NCI-H226 (cell line): ENCODE data around the gene INAFM2.
A peak's percentile ranks its signal among the peaks of the same experiment; 100 is the strongest.

Source experiments
- DNase-seq: peaks from one replicate; pipeline ENCODE4 v3.0.0-alpha.2; 2015

Gene INAFM2

DNA sequence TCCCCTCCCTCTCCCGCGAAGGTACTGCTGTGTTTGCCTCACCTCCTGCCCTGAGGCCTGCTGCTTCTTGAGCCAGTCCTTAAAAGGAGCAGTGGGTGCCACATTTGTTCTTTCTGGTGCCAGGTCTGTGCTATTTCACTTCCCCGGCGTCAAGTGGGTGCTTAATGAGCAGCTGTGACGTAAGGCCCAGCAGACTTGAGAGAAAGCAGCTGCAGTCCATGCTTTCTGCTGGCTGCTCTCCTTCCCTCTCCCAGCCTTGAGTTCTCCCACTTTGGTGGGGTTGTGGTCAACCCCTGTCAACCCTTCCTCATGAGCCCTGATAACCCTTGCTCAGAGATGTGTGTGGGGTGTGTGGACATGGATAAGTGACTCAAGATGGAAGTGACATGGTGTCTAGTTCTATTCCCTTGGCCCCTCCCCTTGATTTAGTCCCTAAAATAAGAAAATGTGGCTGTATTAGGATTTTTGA, 6.9 kb downstream of the INAFM2 start:
- DNase-seq: no peak

DNA sequence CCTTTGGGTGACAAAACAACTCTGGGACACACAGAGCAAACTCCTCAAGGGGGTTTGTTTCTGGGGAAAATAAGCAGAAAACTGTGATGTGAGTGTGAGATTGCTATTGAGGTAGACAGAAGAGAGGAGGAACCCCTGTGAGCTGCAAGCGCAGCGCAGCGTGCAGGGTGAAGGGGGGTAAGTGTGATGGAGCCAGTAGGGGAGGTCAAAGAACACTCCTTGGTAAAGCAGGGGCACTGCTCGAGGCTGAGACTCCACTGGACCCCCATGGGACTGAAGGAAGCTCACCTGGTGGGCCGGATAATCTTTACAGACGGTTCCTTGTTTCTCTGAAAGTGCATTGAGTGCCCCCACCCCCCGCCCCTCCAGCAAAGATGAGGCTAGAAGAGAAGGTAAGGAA, 7.5 kb downstream of the INAFM2 start:
- DNase-seq: no peak

DNA sequence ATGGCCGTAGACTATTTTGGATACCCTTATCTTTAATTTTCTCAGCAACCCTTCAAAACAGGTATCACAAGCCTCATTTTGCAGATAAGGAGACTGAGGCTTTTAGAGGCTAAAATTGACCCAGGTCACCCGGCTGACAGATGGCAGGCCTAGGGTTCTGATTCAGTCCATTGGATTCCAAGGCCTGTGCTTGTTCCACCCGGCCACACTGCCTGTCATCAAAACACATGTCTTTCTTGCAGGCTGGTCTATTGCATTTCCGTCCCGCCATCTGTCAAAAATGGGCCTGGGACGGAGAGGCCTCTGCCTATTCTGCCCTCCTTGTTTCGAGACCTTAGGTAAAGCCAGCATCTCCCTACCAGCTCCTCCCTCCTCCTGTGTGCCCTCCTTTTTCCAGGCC, 8.1 kb downstream of the INAFM2 start:
- DNase-seq: no peak

DNA sequence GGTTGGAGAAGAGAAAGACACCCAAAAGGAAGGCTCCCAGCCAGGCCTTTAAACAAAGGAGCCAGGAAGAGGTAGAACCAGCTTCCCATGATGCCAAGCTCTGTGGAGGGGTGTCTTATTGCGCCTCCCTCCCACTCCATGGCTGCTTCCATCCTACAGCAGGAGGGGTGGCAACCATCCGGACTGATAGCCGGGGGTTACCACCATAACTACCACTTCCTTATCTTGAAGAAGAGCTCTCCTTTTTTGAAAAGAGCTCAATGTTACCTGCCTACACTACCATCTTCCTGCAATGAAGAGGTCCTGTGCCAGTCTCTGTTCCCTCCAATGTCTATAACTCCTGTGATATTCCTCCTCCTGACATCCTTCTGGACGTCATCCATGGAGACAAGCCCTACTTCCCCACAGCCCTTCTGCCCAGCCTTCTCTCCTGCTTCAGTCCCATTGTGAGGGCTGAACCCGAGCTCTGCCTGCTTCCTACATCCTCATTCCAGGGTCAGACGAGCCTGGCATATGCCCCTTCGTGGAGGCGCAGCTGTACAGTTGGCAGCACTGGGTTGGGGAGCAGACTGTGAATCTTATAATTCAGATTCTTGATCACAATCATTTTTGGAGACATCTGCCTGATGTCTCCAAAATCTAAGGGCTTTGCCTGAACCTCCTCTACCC, 8.8 kb downstream of the INAFM2 start:
- no peak for DNase-seq

DNA sequence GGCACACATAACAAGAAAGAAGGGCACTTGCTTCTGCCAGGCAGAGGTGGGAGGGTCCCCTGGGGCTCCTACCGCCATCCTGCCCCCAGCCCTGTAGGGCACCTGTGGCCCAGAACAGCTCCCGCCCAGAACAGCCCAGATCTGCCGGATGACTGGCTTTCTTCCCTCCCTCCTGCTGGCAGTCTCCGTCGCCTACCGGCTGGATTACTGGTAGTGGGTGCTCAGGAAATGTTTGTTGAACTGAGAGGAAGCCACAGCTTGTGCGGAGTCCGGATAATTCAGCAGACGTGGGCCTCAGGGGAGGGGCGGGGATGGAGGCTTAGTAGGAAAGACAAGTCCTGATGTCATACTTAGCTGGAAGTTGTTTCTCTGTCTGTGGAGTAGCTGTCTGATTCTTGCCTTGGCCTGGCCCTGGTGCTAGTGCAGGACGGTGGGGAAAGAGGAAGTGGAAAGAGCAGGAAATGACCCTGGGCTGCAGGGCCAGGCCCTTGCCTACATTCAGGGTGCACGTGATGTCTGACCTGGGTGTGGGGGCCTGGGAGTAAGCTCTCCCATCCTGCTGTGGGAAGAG, 10.5 kb downstream of the INAFM2 start:
- DNase-seq: no peak

DNA sequence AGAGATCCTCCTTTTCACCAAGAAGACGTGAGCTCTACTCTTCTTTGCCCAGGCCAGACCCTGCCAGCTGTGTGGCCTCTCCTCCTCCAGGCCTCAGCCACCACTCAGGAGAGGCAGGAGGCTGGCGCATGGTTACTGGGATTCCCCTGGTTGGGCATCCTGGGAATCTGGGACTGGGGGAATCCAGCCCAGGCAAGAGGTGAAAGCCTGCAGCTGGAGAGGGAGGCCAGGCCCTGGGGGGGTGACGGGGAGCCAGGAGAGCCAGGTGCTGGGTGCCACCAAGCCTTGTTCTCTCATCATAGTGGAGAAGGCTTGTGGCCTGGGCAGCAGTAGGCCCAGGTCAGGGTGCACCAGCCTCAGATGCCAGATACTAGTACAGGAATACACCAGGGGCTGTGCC, 11.0 kb downstream of the INAFM2 start:
- no peak for DNase-seq

DNA sequence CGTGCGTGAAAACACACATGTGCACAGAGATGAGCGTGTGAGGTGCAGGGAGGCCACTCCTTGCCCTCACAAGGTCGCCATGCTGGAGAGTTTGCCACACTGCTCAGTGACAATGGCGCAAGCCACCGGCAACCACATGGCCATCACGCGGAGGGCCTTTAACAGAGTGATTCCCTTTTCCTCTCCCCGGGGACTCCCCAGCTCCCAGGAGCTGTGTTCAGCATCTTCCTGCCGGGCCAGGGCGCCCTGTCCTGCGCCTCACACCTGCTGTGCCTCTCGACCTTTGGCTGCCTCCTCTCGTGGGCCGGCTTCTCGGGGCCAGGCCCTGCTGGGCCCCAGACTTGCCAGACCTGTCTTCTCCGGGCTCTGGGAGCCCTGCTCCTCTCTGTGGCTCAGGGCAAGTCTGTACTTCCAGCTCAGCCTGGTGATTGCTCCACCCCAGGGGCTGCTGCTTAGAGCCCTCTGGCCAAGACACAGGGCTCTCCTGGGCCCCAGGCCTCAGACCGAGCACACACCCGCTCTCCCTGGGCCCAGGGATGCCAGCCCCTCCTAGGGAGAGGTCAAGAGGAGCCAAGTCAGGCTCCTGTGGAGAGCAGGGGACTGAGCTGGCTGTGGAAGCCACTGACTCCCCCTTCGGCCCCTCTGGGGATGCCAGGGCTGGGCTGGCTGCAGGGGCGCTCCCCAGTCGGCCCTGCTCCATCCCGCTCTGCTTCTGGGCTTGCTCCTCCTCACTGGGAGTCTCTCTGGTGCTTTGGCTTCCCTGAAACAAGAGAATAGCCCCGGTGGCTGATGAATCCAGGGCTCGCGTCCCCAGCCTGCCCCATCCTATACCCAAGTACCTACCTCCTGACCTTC, 11.7 kb downstream of the INAFM2 start:
- no peak for DNase-seq

DNA sequence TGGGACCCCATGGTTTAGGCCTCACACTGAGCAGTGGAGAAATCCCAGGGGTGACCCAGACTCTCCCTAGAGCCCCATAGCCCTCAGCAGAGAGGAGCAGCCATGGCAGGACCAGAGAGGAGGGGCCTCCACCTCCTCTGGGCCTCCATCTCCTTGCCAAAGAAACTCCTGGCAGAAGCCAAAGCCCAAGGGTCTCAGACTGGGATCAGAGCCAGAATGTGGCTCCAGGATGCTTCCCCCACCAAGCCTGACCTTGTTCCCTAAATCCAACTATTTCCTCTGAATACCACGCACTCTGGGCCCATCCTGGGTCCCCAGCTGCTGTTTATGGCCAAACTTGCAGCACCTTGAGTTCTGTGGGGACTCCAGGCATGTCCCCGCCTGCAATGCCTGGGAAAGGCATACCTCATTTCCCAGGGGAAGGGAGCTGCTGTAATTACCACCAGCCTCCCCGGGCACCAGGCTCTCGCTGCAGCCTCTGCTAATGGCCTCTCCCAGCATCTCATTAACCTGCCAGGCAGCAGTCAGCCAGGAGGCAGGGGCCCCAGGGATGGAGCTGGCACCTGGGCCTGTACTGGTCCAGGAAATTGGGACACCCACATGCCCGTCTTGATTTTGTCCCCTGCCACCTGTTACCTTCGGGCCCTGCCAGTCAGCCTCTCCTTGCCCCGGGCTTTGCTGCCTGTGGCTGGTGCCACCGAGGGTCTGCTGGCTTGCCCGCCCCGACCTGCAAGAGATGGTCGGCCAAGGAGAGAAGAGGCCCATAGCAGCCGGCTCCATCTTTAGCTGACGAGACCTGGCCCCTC, 12.6 kb downstream of the INAFM2 start:
- DNase-seq: no peak

DNA sequence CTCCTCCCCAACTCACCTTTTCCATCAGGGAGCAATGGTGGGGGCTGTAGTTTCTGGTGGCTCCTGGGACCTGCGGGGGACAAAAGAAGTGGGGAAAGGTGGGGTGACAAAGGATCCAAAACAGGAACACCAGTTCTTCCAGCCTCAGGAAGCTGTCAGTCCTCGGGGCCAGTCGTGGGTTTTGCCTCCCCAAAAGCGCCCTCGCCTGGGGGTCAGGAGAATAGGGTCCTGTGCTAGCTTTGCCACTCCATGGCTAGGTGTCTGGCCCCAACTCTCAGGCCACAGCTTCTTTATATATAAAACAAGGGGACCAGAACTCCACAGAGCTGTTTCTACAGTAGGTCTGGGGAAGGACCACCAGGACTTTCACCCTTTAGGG, 13.2 kb downstream of the INAFM2 start:
- no peak for DNase-seq

DNA sequence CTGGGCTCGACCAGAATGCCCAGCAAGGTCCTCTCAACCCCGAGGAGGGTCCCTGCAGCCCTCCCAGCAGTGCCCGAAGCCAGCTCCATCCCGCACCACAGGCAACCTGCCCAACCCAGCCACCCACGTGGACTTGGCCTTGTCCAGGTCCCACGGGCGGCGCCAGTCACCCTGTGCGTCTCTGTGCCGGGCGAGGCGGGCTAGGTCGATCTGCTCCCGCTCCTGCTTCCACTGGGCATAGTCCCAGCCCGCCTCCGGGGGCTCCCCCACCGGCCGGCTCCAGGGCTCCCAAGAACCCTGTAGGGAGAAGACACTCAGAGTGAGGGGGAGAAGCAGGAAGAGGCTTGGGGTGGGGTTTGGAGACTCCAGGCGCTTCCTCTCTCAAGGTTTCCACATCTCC, 14.1 kb downstream of the INAFM2 start:
- DNase-seq: no peak

DNA sequence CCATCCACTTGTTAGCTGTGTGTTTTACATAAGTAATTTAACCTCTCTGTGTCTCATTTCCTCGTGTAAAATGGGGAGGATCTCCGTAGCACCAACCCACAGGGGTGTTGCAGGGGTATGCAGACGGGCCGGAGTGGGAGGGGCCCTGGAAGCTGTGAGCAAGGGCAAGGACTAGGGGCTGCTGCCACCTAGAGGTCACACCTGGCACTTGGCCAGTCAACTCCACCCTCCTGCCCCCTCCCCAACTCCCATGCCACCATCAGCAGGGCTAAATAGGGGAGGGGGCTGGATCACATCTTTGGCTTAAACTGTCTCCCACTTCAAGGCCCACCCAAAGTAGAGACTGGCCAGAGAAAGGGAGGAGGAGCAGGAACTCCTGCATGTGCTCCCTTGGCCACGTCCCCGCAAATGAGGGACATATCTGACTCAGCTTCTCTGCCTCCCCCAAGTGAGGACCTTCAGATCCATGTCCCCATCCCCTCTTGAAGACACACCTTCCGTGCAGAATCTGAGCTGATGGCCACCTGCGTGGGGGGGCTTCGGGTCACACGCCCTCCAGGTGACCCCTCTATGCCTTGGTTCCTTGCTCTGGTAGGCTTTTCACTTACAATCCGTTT, 14.7 kb downstream of the INAFM2 start:
- no peak for DNase-seq

DNA sequence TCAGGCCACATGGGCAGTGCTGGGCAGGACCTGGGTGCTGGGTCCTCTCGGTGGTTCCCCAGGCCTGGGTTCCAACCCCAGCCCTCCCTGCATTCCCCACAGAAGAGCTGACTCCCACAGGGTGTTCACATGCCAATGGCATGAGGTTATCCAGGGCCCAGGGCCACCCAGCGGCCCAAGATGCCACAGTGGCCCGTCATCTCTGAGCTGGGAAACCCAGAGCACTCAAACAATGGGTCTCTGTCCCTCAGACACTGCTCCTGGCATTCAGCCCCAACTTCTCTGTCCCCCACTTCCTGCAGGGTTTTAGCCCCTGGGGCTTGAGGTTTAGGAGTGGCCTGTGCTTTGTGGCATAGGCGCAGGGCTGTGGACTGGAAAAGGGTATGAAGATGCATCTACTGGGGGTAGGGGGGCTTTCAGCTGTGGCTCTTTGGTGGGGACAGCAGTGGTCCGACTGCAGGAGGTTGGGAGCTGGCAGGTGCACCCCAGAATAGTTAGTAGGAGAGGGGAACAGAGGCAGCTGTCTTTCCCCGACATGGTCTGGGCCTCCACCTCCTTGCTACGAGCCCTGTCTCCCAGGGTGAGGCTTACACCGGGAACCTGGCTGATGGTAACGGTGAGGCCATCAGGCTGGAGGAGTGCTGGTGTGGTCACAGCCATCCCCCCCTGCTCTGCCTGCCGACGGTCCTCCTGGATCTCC, 15.6 kb downstream of the INAFM2 start:
- DNase-seq: peak; percentile 82

DNA sequence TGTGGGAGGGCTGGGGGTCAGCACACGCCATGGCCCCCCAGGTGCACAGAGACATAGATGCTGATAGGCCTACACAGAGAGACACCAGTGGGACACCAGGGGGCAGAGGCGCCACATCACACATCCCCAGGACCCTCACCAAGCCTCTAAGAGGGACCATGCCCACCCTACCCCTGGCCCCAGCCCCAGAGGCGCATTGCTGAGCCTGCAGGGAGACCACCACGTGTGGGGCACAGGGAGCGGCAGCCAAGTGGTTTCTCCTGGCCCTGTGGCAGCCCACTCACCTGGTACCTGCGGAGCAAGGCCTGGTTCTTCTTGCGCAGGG, 16.1 kb downstream of the INAFM2 start:
- DNase-seq: no peak

DNA sequence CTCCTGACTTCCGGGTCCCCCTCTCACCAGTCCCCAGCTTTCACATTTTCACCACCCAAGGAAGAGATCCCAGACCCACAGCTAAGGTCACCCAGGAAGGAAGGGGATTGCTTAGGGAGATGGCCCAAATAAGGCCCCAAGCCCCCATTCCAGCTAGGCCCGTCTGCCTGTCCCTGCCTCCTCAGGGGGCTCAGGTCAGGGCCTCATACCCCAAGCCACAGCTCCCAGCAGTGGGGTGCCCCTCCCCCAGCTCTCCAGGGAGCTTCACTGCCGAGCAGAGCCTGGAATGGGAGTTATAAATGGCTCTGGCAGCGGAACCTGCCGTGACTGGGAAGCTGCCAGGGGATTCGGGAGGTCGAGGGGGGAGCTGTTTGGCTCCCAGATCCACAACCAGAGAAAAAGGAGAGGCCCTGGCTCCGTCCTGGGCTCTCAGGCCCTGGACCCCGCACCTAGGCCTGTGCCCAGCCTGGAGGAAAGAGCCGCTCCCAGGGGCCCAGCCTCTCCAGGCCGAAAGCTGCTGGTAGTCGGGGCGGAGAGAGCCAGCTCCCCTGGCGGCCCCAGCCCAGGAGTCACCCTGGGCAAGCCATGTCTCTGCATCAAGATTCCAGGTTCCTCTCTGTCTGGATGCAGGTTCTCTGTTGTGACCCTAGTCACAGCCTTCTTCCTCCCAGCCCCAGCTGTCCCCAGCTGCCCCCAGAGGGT, 16.7 kb downstream of the INAFM2 start:
- peak; percentile 37 for DNase-seq

DNA sequence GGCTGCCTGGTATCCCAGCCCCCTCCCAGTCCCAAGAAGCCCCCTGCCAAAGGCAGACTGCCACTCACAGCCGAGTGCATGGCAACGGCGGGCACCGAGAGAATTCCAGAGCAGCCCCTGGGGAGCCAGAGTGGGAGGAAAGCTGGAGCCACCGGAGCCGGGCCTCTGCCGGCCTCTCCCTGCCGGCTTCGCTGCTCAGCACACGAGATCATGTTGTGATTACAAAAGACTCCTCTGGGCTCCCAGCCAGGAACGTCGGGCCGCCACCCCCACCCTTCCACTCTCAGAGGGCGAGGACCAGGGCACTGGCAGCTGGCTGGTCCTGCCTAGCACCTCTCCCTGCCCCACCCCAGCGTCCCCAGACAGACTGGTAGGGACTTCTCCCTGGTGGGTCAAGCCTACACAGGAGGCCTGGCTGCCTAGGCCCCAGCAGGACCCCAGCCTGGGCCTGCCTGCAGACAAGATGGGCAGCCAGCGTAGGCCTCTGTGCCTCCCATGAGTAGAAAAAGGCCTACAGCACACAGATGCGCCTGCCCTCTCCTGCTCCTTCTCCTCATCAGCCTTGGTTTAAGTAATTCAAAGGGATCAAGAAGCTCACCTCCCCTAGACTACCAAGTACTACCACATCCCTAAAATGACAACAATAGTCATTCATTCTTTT, 17.4 kb downstream of the INAFM2 start, which contains the start of gene CCDC9B:
CCDC9B (minus strand) TSS at position 200 of the 661 bp plus-strand sequence; CDS start at position 80, 120 bp downstream.
- DNase-seq: peak; percentile 69

DNA sequence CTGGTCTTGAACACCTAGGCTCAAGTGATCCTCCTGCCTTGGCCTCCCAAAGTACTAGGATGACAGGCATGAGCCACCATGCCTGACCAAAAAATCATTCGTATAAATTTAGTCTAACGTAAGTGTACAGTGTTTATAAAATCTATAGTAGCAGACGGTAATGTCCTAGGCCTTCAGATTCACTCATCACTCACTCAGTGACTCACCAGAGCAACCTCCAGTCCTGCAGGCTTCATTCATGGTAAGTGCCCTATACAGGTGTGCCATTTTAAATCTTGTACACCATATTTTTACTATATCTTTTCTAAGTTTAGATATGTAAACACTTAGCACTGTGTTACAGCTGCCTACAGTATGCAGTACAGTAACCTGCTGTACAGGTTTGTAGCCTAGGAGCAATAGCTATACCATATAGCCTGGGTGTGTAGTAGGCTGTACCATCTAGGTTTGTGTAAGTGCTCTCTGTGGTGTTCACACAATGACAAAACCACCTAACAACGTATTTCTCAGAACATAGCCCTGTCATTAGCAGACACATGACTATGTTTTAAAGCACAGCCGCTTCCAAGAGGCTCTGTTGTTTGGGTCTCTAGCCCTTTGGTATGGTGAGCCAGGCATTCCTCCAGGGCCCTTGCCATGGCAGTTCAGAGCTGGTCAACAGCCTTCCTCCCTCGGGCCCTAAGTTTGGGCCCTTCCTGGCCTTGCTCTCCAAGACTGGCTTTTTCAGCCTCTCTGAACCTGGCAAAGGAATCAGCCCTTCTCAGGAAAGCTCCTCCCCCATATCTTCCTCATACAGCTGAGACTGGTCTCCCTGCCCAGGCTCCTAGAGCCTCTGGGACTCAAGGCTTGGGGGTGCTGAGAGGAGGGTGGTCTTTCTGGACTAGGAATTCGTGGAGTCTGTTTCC, 19.2 kb downstream of the INAFM2 start:
- DNase-seq: no peak

DNA sequence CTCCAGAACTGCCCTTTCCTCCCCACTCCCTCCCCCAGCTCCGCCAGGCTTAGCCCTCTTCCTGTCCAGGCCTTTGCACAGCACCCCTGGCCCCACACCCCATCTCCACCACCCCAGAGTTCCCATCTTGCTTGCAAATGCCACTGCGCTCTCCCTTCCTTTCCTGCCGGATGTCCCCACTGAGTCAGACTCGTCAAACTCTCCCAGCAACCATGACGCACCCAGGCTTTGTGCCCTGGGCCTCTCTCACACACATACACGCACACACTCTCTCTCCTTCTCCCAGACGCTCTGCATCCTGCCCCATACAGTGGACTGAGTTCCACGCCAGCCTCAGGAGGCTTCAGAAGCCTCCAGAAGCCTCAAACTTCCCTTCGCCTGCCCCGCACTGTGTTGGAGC, 20.0 kb downstream of the INAFM2 start:
- peak; percentile 78 for DNase-seq

DNA sequence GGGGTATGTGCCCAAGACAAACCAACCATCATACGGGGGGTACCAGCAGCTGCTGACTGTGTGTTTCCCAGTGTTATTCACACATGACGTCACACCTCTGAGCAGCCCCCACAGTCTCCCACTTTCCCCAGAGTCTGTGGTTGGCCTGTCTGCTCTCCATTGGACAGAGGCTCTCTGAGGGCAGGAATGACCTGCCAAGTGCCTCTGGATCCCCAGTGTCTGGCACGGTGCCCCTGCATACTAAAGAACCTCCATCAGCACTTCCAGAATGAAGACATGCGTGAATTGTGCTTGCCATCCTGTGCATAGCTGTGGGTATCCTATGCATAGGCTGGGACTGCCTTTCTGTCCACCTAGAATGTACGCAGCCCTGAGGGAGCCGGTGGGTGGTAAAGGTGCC, 20.7 kb downstream of the INAFM2 start:
- DNase-seq: no peak

DNA sequence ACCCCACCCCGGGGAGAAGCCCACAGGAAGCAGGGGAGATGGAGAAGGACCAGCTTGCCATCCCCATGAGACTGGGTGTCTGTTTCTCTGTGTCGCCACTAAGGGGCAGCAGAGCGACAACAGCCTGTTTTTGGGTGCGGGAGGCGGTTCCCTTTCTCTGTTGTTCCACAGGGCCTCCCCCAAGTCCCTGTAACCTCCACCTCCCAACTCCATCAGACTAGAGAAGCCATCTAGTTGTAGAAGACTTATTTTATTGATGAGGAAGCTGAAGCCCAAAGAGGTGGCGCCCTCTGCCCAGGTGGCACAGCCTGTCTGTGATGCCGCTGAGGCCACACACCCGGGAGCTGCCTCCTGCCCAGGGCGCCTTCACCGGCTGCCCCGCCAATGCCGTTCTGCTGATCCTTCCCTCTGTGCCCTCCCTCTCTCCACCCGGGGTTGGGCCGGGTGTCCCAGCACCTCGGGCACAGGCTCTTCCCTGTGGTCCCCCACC, 21.2 kb downstream of the INAFM2 start:
- no peak for DNase-seq
